ENCODE measurements around the gene PSMA5.

- no peak for TF ChIP-seq CTCF (IDR thresholded peaks at IDR 0.05)
- TF ChIP-seq EP300 (IDR thresholded peaks at IDR 0.05): no peak
- TF ChIP-seq POLR2A (IDR thresholded peaks at IDR 0.05): no peak
- no peak for TF ChIP-seq POLR2AphosphoS5 (IDR thresholded peaks at IDR 0.05)
These were observed 7.1 kb upstream of the PSMA5 start for GRCh38 chr1:109433322-109433721.

All from upper lobe of left lung (tissue), 4 donors.